ENCODE measurements around the gene CNTNAP5.
A peak's percentile ranks its signal among the peaks of the same experiment; 100 is the strongest.

Gene CNTNAP5

DNA sequence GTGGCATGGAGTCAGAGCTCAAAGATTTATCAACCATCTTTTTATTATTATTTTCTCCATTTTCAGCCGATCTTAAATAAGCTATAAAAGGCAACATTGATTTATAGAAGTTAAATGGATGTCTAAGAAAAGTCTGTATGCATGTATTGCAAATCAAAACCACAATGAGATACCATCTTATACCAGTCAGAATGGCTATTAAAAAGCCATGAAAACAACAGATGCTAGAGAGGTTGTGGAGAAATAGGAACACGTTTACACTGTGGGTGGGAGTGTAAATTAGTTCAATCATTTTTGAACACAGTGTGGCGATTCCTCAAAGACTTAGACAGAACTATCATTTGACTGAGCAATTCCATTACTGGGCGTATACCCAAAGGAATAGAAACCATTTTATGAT is 731.0 kb downstream of the CNTNAP5 start:
- FAIRE-seq (no peak), DNase-seq (ENCODE audit: insufficient read length, low spot score) (no peak)

GRCh38 chr2:124762388-124762787 is 737.3 kb downstream of the CNTNAP5 start:
- FAIRE-seq (no peak), DNase-seq (ENCODE audit: insufficient read length, low spot score) (no peak)

DNA sequence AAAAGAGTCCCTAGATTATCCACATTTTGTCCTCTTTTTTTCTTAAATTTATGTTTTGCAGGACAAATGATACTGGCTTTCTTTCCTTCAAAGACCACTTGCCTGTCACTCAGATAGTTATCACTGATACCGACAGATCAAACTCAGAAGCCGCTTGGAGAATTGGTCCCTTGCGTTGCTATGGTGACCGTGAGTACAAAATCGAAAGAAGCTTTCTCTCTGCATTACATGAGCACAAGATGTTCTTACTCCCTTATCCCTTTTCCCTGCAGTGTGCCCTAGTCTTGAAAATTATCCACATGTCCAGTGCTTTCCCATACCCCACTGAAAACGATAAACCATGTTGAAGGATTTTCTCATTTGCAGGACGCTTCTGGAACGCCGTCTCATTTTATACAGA is 738.5 kb downstream of the CNTNAP5 start:
- FAIRE-seq (no peak), DNase-seq (ENCODE audit: insufficient read length, low spot score) (no peak)

DNA sequence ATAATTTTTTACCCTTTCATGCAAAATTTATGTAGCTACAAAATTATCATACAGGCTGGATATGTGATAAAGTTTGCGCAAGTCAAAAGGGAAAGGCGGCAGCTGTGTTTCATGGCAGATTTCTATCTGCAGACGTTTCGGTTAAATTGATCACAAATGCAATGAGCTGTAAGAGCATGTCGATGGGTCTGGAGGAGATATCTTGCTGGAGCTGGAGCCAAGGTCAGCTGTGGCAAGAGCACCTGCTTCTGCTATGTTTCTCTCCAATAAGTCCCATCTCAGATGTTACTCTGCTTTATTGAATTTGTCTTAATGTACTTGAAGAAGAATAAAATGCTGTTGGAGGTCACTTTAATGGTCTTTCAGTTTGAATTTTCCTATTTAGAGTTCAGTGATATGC is 749.7 kb downstream of the CNTNAP5 start:
- no peak for FAIRE-seq
- no peak for DNase-seq (ENCODE audit: insufficient read length, low spot score)

DNA sequence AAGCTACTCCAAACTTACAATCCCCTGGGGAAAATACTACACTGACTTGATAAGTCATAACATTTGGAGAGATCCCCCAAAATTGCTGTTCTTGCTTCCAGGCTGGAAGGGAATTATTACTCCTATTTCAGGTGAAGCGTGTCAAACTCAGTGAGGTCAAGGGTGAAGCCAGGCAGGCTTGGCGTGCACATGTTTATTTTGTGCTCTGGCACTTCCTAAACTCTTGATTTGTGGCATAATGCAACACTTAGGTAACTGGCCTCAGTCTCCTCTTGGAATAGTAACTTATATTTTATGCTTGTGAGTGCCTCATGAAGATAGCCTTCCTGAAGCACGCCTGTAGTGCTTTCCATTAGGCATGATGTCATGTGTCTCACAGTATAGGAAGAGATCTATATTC is 751.2 kb downstream of the CNTNAP5 start:
- no peak for FAIRE-seq

DNA sequence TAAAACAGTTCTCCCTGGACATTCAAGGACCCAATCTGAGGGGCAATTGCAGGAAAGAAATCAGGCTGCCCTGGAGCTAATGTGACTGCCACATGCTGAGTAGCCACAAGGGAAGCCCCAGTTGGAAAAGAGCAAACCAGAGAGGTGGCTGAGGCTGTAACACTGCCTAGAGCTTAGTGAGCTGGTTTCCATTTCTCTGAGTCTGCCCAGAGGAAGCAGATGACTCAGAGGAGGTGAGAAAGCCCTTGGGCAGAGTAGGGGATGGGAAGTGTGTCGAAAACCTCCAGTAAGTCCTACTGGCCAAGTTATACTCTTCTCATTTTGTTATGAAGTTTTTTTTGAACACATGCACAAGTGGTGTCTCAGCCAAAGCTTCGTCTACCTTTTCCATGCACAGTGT is 753.0 kb downstream of the CNTNAP5 start:
- FAIRE-seq, result no peak
- DNase-seq (ENCODE audit: insufficient read length, low spot score), result no peak

More for the DNA sequence above, 751.2 kb downstream of the CNTNAP5 start:
- no peak for DNase-seq (ENCODE audit: insufficient read length, low spot score)

DNA sequence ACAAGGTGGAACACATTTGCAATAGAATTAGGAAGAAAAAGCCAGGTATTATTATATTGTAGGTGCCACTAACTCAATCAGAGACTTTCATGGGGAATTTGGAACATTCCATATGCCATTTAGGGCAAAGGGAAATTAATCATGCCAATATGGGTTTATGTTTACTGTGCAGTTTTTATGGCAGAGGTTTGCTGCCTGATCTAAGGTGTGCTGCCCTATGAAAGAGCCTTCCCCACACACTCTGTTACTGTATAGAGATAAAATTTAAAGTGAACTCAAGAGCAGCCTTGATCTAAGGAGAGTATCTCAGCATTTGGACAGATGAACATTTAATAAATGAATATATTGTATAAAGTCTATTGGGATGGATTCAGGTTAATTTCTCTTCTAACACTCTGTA is 771.6 kb downstream of the CNTNAP5 start:
- no peak for DNase-seq (ENCODE audit: insufficient read length, low spot score)
- FAIRE-seq, result no peak

- no peak for DNase-seq (ENCODE audit: insufficient read length, low spot score)
- FAIRE-seq, result no peak
Measured at GRCh38 chr2:124797049-124797448, 772.0 kb downstream of the CNTNAP5 start.

DNA sequence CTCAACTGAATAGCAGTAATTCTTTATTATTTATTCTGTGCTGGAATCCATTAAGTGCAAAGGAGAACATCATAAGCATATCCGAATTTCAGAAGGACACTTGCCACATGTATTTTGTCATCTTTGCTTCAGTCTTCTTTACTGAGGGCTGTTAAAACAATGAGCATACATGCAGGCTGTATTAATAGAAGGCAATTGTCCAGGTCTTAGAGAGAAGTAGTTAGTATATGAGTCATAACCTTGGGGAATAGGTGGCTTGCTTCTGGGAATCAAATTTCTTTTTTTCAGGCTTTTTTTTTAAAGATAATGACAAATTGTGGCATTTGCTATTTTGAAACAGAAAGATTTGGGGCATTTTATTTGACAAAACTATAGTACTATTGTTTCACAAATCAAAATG is 773.5 kb downstream of the CNTNAP5 start:
- no peak for FAIRE-seq
- no peak for DNase-seq (ENCODE audit: insufficient read length, low spot score)

DNA sequence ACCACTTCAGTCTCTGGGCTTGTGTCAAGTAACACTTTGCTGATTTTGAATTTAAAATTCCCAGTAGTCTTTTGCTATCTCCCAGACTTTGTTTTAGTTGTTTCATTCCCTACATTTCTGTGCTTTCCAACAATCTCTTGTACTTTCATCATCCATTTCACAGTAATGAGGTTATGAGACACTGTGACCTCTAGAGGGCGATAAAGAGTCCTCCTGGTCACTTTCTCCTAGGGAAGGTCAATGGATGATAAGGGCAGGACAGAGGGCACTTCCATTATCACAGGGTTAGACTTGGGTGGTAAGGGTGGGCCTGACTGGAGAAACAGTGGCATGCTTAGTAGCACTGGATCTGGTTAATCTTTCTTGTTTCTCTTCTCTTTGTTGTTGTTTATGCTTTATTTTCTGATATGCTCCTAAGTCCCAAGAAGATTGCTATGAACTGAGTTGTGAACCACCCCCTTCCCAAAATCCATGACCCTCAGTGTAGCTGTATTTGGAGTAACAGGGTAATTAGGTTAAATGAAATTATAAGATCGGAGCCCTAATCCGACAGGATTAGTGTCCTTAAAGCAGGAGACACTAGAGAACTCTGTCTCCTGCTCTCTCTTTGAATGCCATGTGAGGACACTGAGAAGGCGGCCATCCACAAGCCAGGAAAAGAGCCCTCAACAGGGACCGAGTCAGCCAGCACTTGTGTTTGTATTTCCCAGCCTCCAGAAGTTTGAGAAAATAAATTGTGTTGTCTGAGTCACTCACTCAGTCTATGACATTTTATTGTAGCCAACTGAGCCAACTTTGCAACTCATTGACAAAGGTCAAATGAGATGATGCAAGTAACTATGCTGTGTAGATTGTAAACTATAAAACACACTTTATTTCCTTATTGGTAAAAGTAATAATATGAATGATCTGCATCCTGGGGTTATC is 779.2 kb downstream of the CNTNAP5 start:
- FAIRE-seq (peak; percentile 56), DNase-seq (ENCODE audit: insufficient read length, low spot score) (peak; percentile 7)

- FAIRE-seq, result no peak
- no peak for DNase-seq (ENCODE audit: insufficient read length, low spot score)
Measured at GRCh38 chr2:124805060-124805459, 780.0 kb downstream of the CNTNAP5 start.

DNA sequence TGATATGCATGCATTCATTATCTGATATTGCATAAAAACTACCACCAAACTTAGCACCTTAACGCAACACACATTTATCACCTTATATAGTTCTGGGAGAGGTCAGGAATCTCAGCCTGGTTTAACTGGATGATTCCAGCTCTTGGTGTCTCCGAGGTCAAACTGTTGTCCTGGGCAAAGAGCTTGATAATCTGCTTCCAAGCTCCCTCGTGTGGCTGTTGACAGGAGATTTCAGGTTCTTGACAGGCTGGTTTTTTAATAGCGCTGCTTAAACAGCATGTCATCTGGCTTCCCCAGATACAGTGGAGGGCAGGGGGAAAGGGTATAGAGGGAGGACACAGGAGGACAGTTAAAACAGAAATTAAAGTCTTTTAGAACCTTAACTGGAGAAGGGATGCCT is 785.0 kb downstream of the CNTNAP5 start:
- FAIRE-seq (no peak), DNase-seq (ENCODE audit: insufficient read length, low spot score) (no peak)

DNA sequence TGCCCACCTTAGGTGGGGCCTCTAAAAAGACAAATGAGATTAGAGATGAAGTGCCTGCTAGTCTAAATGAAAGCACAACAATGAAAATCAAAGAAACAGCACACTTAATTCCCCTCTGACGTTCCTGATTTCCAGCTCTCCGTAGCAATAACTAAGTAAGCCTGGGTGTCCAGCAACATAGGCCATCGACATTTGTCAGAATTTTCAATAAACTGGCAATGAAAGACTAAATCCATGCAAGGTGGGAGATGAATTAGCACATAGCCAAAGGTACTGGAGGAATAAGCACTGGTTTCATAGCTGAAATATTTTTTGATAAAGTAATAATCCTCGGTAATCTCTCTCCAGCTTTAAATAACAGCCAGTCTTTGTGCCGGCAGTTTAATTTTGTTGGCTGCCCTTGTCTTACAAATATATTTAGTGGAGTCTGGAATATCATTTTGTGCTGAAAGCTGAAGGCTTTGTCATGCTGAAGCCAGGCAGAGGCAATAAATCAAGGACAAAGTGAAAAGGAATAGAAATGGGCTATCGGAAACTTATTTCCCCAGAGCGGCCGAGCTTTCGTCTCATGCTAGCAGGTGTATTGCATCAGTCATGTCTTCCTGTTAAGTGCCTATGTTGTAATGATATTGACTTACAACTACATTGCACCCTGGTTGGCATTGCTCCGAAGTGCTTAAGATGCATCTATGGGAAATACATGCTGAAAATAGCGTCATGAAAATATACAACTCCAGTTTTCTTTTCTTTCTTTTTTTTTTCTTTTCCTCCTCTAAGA is 790.1 kb downstream of the CNTNAP5 start:
- FAIRE-seq (no peak), DNase-seq (ENCODE audit: insufficient read length, low spot score) (no peak)

DNA sequence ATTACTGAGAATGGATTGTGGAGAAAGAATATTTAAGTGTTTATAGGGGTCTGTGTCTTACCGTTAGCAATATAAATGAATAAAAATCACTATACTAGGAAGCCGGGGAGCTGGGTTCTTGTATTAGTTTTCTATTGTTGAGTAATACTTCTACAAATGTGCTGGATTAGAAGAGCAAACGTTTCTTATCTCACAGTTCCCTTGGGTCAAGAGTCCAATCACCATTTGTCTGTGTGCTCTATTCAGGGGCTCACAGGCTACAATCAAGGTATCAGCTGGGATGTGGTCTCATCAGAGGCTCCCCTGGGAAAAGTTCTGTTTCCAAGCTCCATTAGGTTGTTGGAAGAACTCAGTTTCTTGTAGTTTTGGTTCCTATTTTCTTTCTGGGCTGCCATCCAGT is 790.9 kb downstream of the CNTNAP5 start:
- no peak for DNase-seq (ENCODE audit: insufficient read length, low spot score)
- FAIRE-seq, result no peak

DNA sequence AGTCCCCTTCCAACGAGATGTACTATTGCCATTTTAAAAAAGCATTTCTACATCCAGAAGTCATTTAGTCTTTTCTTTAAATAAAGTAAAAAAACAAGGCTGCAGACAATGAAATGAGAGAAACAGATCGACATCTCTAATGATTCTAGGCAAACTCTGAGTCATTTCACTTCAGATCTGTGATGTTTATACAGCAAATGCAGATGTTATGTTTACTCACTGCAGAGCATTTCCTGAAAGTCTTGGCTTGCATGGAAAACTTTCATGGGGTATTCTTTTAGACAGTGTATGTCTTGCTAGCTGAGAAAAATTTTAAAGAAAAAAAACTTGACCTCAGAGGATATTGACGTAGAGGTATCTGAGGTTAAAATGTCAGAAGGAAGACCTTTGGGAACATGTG is 797.4 kb downstream of the CNTNAP5 start:
- DNase-seq (ENCODE audit: insufficient read length, low spot score), result no peak
- no peak for FAIRE-seq

GRCh38 chr2:124824441-124824840 is 799.4 kb downstream of the CNTNAP5 start:
- FAIRE-seq (no peak), DNase-seq (ENCODE audit: insufficient read length, low spot score) (no peak)

DNA sequence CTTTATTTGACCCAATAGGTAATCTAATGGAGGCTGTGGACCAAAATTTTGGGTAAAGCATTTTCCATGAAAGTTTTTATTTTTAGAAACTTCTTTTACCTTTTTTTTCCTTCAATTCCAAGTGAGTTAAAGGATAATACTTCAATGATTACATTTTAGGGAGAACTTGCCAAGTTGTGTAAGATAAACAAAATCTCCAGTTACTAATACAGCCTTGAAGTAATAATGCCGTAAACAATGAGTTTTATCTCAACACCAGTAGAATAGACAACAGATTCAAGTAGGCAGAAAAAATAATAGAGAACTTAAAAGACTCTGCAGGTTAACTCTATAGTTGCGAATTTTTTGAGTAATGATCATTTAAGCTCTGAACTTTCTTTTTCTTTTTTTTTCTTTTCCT is 807.4 kb downstream of the CNTNAP5 start:
- FAIRE-seq, result no peak

DNA sequence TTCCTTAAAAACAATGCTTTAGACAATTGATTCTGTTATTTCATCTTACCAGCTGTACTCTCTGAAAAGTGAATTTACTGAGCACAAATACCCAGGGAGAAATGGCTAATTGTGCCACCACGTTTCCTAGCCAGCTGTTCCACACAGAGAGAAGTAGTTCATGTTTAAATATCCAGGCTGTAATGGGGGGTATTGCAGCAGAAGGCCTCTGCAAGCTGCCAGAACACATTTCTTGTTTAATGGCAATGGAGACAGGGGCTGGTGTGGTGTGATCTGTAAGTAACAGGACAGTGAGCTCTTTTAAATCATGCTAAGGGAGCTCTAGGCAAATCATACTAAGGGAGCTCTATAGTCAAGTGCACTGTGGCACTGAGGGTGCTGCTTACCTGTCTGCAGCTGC is 809.2 kb downstream of the CNTNAP5 start:
- DNase-seq (ENCODE audit: insufficient read length, low spot score) (no peak), FAIRE-seq (no peak)

More for the DNA sequence above, 807.4 kb downstream of the CNTNAP5 start:
- DNase-seq (ENCODE audit: insufficient read length, low spot score), result no peak

- DNase-seq (ENCODE audit: insufficient read length, low spot score), result no peak
- no peak for FAIRE-seq
Measured at GRCh38 chr2:124835331-124835730, 810.2 kb downstream of the CNTNAP5 start.

DNA sequence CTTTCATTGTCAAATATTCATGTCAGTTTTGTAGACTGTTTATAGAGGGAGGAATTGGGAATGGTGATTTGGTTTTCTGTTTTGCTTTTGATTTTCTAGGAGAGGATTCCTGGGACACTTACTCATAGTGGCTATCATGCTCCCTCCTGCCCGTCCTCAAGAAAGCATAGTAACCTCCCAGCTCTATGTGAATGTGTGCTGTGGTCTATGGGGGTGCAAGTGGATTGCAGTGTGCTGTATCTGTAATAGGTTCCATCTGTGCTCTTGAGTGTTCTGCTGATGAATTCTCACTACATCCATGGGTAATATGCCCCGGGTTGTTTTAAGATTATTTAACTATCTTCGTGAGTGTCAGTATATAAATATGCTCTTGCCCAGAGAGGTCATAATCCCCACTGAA is 811.3 kb downstream of the CNTNAP5 start:
- FAIRE-seq (no peak), DNase-seq (ENCODE audit: insufficient read length, low spot score) (no peak)

DNA sequence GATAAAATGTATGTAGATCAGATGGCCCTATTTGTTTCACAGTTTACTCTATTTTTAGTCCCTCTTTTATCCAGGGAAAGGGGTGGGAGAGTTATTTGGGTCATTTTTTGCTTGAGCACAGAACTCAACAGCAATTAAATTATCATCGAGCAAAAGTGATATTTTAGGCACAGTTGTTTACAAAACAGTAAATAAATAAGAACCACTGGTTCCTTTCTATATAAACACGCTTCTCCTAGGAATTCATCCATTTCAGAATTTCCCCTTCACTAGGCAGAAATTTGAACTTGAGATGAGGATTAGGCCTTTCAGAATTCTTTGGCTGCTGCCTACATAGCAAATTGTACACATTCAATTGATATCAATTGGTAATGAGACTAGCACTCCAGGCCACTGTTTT is 812.4 kb downstream of the CNTNAP5 start:
- DNase-seq (ENCODE audit: insufficient read length, low spot score), result no peak
- no peak for FAIRE-seq

DNA sequence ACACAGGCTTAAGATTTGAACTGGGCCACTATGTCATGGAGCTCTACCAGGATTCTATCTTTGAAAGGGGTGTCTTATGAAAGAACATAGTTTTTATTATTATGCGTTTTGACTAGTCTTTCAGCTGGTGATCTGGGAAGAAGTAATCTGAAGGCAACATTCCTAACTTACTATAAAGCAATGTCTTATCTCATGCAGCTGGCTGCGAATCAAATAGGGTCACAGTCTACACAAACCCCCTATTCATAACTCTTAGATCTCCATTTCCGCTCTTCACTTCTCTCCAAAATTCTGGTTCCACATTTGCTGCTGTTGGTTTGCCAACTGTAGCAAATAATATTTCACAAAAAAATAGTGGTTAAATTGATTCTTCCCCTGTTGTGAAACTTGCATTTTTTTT is 813.3 kb downstream of the CNTNAP5 start:
- DNase-seq (ENCODE audit: insufficient read length, low spot score) (no peak), FAIRE-seq (no peak)

All from GM19239 (cell line).